Suprapubic skin (tissue), 3 donors: ENCODE data around the gene TGM2.

Experiments used
- CTCF ChIP-seq, 2 donors: fragments of 200-600 bp in 1 of 2; fragments of 450-650 bp in 1 of 2; sonication (generic) in 1 of 2; IDR thresholded peaks; one replicate each; pipeline ENCODE4 v1.5.1; 2016 to 2019; ENCODE audit warnings: antibody characterized with exemption in 2 of 2, mild to moderate bottlenecking in 1 of 2, moderate library complexity in 1 of 2
- POLR2AphosphoS5 ChIP-seq, 3 donors: sonication (generic); formaldehyde crosslinking; IDR thresholded peaks; one replicate each; pipeline ENCODE4 v1.6.1; 2017; ENCODE audit warnings: antibody characterized with exemption in 3 of 3

DNA sequence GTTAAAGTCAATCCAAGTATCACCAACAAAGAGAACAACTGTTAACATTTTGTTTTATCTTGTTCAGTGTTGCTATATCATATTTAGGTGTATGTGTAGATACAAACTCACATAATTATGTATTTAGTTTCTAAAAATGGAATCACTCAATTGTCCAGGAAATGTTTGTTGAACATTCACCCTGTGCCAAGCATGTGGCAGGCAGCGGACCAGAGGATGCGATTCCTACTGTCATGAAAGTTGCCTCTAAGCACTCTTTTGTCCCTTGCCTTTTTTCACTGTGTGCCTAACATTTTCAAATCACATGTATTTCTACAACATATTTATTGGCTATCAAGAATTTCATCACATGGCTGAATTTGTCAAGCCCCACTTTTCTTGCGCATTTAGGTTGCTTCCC, 16.9 kb upstream of the TGM2 start:
- no peak for TF ChIP-seq CTCF (IDR thresholded peaks at IDR 0.05)
- TF ChIP-seq POLR2AphosphoS5 (IDR thresholded peaks at IDR 0.05): no peak
